ENCODE data around the gene DYNC2I2.

GRCh38 chr9:128637656-128638055, 19.0 kb downstream of the DYNC2I2 start:
- TF ChIP-seq CTCF (IDR thresholded peaks at IDR 0.05; ENCODE audit: low read depth, low read length, poor library complexity, severe bottlenecking) (no peak), EZH2phosphoT487 (IDR thresholded peaks at IDR 0.05; ENCODE audit: borderline replicate concordance, low read length) (no peak)

Data from DOHH2 (cell line).